Vagina (tissue), 2 donors: Measurements from ENCODE around the gene CCDC40.

ENCODE experiments used
- CTCF ChIP-seq, 3 experiments: fragments of 450-650 bp in 2 of 3; fragments of 200-600 bp in 1 of 3; sonication (generic) in 1 of 3; IDR thresholded peaks; one replicate each; pipeline ENCODE4 v1.5.1; 2017 to 2019; ENCODE audit warnings: antibody characterized with exemption in 3 of 3, mild to moderate bottlenecking in 2 of 3, moderate library complexity in 2 of 3
- POLR2A ChIP-seq, 2 donors: fragments of 450-650 bp; IDR thresholded peaks; one replicate each; pipeline ENCODE4 v1.6.1; 2017; ENCODE audit warnings: antibody characterized with exemption in 2 of 2, mild to moderate bottlenecking in 2 of 2, moderate library complexity in 2 of 2

GRCh38 chr17:80110927-80111701, 74.7 kb downstream of the CCDC40 start:
- TF ChIP-seq CTCF (IDR thresholded peaks at IDR 0.05) (no peak), POLR2A (IDR thresholded peaks at IDR 0.05) (no peak)
